Activated CD4-positive, alpha-beta T cell treated with anti-CD3 and anti-CD28 coated beads, Interleukin-2, amount 50 U/mL, for 16 hours (primary cell): ENCODE data around the gene TLDC2.

Source experiments
- DNase-seq: peaks from one replicate; pipeline ENCODE4 v3.0.0-alpha.2; 2020

Gene TLDC2

DNA sequence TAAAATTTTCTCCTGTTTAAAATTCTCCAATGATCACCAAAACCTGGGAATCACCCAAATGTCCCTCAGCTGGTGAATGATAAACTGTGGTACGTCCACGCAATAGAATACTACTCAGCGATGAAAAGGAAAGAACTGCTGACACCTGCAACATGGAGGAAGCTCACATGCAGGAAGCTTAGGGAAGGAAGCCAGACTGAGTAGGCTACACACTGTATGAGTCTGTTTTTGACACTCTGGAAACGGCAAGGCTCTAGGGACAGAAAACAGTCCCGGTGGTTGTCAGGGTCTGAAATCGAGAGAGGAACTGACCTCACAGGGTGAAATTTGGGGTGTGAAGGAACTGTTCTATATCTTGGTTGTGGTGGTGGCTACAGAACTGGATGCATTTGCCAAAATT lies 25.2 kb upstream of the TLDC2 start:
- DNase-seq: no peak

GRCh38 chr20:36851490-36851889 lies 24.4 kb upstream of the TLDC2 start:
- DNase-seq: no peak

- DNase-seq: no peak
These were observed 23.8 kb upstream of the TLDC2 start for GRCh38 chr20:36852187-36852586.

GRCh38 chr20:36854348-36855240 lies 21.3 kb upstream of the TLDC2 start:
- DNase-seq: no peak

DNA sequence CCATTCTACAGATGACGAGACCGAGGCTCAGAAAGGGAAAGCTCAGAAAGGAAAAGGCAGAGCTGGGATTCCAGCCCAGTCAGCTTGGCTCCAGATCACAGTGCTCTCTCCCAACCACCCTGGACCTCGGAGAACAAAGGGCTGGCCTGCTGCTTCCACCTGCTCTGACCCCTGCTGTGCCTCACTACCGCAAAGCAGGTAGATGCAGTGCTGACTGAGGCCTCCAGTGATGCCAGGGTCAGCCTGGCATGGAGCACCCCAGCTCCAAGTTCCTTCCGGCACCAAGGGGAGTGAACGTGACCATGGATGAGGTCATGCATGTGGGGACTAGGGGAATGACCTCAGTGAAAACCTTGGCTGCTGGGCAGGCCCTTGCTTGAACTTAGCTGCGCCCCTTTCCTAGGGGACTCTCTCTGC lies 20.7 kb upstream of the TLDC2 start:
- DNase-seq: no peak

DNA sequence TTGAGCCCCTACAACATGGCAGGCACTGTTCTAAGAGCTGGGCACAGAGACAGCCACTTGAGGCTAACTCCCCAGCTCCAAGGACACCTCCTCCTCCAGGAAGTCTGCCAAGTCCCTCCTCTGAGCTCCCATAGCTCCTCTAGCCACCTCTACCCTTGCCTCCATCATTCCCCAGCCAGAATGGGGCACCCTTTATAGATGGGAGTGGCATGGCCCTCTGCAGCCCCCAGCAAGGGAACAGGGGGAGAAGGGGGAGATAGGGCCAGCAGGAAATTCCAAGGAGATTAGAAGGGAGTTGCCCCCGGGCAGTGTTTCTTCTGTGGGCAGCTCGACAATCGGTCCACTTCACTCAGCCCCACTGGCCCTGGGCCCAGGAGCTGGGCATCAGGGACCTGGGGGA lies 19.7 kb upstream of the TLDC2 start:
- no peak for DNase-seq

DNA sequence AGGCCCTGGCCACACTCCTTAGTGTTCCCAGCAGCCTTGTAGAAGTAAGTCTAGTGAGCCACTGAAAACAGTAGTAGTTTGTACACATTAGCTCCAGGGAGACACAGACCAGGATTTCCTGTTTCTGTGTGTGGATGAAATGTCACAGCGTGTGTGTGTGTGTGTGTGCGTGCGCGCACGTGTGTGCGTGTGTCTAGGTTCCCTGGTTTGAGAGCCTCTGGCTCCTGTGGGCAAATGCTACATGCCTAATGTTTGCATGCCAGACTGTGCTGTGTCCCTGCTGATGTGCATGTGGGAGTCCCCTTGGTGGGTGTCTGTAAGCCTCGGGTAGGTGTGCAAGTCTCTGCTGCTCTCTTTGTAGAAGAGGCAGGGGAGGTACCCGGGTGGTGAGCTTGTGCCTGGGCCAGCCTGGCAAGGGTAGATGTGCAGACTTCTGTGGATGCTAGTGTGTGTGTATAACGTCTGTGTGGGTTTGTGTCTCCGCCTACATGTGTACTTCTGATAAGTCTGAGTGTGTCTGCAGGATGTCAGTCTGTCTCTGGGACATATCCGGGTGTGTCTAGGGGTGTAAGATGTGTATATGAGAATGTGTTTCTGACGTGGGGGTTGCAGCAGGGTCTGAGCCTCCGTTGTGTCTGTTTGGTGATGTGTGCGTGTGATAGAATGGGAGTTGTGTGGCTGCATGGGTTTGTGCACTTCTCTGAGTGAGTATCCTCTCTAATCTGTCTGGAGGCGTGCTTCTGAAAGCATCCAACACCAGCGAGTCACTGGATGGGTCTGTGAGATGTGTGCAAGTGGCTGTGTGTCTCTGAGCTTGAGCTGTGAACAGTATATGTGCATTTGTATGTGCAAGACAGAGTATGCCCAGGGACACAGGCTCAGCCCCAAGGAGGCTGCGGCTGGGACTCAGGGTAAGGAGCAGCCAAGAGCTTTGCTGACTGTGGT lies 19.0 kb upstream of the TLDC2 start:
- DNase-seq: peak; percentile 26

DNA sequence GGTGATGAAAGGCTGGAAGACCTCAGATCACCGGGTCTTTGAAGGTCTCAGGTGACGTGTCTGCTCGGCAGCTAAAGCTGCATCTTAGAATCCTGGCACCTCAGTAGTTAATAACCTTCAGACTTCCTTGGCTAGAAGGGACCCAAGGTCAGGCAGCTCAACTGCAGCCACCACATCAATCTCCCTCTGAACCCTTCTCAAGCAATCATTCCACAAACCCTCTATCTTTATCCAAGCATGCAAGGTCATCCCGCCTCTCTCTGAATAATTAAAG lies 16.7 kb upstream of the TLDC2 start:
- DNase-seq: no peak

- DNase-seq: no peak
These were observed 16.1 kb upstream of the TLDC2 start for GRCh38 chr20:36859700-36860330.

DNA sequence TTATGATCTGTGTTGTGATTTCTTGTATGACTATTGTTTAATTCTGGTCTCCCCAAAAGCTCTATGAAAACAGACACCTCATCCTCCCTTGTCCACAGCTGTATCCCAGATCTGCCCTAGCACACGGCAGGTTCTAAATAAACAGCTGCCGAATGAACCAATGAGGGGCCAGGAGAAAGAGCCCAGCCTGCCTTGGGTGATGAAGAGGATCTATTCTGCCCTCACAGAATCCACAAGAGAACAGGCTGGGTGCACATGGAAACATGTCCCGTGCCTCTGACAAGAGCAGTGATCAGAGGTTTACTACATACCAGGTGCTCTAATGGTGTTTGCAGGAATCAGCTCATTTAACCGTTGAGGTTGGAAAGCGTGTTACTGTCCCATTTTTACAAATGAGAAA lies 15.6 kb upstream of the TLDC2 start:
- no peak for DNase-seq

GRCh38 chr20:36860811-36861624 lies 14.9 kb upstream of the TLDC2 start:
- DNase-seq: no peak

- DNase-seq: no peak
These were observed 14.4 kb upstream of the TLDC2 start for GRCh38 chr20:36861625-36861874.

DNA sequence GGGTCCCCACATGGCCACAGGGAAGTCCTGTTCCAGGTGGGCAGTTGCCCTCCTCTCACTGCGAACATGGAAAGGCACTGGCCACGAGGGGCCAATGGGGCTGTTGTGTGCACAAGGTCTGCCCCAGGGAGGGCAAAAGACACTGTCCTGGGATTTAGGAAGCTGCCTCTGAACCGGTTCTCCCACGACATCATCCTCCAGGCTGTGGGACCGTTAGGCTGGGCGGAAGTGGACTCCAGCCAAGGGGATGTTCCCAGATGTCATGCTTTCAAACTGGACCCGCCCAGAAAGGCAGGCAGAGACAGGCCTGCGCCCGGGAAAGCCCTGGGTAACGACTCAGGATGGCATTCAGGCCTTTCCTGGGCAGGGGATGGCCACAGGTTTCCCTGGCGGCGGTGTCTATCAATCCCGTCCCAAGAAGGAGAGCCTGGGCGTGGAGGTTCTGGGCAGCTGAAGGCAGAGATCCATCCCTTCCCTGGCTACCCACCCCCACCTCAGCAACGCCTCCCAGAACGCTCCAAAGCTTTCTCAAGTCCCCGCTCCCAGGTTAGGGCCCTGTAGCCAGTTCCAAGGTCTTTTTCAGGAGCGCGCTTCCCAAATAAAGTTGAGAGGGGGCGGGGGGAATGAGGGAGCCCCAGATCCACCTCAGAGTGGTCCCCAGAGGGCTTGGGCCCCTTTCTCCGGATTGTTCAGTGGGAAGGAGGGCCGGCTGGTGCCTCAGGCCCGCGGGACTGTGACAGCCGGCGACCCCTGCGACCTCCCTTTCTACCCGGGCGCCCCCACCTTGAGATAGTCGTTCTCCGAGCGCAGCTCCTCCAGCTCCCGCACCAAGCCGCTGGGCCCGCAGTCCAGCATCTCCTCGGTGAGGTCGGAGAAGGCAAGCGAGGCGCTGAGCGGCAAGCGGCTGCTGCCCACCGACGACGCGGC lies 13.8 kb upstream of the TLDC2 start:
- DNase-seq: no peak

GRCh38 chr20:36862857-36863668 lies 12.9 kb upstream of the TLDC2 start:
- no peak for DNase-seq

- DNase-seq: no peak
These were observed 10.7 kb upstream of the TLDC2 start for GRCh38 chr20:36865076-36865860.

GRCh38 chr20:36865861-36866149 lies 10.1 kb upstream of the TLDC2 start:
- no peak for DNase-seq

GRCh38 chr20:36866164-36866563 lies 9.8 kb upstream of the TLDC2 start:
- DNase-seq: no peak

- no peak for DNase-seq
These were observed 9.1 kb upstream of the TLDC2 start for GRCh38 chr20:36866681-36867495.
